ENCODE data around the gene MAN1C1. TPM values are rescaled to one million over a fixed set of nuclear protein-coding genes. Genes with fewer than 3 reads are reported as not detected.

The MAN1C1 gene
- total and polyA plus RNA-seq, 2 donors (not counting 1 experiment from before 2014, with no cell fraction given): 17.7 to 51.4 TPM

DNA sequence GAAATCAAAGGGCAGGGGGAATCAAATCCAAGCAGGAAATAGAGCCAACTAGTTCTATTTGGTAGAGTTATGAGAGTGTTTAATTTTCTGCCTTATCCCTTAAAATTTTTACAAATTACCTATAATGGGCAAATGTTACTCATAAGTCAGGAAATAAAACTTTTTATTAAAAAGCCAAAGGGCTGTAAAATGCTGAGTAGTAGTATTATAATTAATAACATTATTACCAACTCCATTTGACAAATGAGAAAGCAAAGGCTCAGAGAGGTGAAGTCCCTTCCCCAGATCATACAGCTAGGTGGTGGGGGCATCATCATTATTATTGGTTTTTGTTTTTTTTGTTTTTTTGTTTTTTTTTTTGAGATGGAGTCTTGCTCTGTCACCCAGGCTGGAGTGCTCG lies 186.8 kb downstream of the MAN1C1 start:
- DNase-seq (ENCODE audit: low read depth in 2 of 2): no peak
- H4K20me1 ChIP-seq (ENCODE audit: control insufficient read depth, extremely low read depth, insufficient read depth, low read length): no peaks in the 10 kb centered on the region
- no peaks in the 10 kb centered on the region for H3K27me3 ChIP-seq (ENCODE audit: control insufficient read depth, insufficient read depth, low read length)
- no peaks in the 10 kb centered on the region for H3K9me3 ChIP-seq (ENCODE audit: control insufficient read depth, insufficient read depth, low read depth, low read length)
- H3K4me3 ChIP-seq (replicated peaks in 1 of 4; ENCODE audit: control extremely low read depth in 1 of 4, insufficient read depth in 1 of 4, low read depth in 3 of 4, low read length in 4 of 4): no peak overlapping the region
- no peak overlapping the region for H3K27ac ChIP-seq (ENCODE audit: insufficient read depth, low read length)
- H3K9ac ChIP-seq (ENCODE audit: insufficient read depth, low read length): no peak overlapping the region
- no peaks in the 10 kb centered on the region for H3K36me3 ChIP-seq (ENCODE audit: control insufficient read depth, insufficient read depth, low read length)
- TF ChIP-seq, protein P1, sequence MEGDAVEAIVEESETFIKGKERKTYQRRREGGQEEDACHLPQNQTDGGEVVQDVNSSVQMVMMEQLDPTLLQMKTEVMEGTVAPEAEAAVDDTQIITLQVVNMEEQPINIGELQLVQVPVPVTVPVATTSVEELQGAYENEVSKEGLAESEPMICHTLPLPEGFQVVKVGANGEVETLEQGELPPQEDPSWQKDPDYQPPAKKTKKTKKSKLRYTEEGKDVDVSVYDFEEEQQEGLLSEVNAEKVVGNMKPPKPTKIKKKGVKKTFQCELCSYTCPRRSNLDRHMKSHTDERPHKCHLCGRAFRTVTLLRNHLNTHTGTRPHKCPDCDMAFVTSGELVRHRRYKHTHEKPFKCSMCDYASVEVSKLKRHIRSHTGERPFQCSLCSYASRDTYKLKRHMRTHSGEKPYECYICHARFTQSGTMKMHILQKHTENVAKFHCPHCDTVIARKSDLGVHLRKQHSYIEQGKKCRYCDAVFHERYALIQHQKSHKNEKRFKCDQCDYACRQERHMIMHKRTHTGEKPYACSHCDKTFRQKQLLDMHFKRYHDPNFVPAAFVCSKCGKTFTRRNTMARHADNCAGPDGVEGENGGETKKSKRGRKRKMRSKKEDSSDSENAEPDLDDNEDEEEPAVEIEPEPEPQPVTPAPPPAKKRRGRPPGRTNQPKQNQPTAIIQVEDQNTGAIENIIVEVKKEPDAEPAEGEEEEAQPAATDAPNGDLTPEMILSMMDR (conservative IDR thresholded peaks at IDR 0.05 in 1 of 2, IDR thresholded peaks at IDR 0.05 in 1 of 2; ENCODE audit: low read depth in 1 of 2, low read length in 2 of 2): no peak
- no peak for TF ChIP-seq EZH2 (IDR thresholded peaks at IDR 0.05; ENCODE audit: low read length, missing control alignments)
- peaks cover 18% of the 10 kb centered on the region for H3K4me1 ChIP-seq (ENCODE audit: control insufficient read depth, extremely low read depth, insufficient read depth, low read length)
- no peak overlapping the region for H2AFZ ChIP-seq (ENCODE audit: low read length)
- peaks cover 4% of the 10 kb centered on the region for H3K79me2 ChIP-seq (ENCODE audit: control insufficient read depth, insufficient read depth, low read length)
- no peak overlapping the region for H3K4me2 ChIP-seq (ENCODE audit: extremely low read depth, insufficient read depth, low read length)

DNA sequence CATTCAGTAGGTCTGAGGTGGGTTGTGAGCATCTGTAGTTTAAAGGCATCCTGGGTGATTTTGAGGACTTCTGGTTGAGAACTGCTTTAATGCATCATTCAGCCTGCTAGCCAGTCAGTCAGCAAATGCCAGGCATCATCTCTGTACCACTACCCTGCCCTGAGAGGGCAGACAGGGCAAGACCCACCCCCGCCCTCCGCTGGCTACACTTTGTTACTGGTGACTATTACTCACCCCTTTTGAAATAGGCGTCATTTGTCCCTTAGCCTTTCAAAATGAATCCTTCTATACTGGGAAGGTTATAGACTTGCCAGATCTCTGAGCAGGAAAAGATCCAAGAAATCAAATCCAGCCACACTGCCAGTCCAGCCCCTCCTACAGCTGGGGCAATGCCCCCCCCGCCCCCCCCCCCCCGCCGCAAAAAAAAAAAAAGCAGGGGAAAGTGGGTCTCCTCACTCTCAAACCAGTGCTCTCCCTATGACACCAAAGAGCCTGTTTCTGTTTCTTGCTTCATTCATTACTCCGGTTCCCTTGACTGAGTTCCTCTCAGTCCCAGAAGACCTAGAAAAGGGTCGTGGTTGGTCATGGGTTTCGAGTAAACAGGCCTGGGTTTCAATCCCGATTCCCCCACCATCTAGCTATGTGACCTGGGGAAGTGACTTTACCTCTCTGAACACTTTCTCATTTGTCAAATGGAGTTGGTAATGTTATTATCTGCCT lies 187.8 kb downstream of the MAN1C1 start:
- no peak overlapping the region for H2AFZ ChIP-seq (ENCODE audit: low read length)
- H3K4me1 ChIP-seq (ENCODE audit: control insufficient read depth, extremely low read depth, insufficient read depth, low read length): peaks cover 18% of the 10 kb centered on the region
- no peaks in the 10 kb centered on the region for H3K36me3 ChIP-seq (ENCODE audit: control insufficient read depth, insufficient read depth, low read length)
- TF ChIP-seq EZH2 (IDR thresholded peaks at IDR 0.05; ENCODE audit: low read length, missing control alignments): no peak
- TF ChIP-seq, protein P1 (conservative IDR thresholded peaks at IDR 0.05 in 1 of 2, IDR thresholded peaks at IDR 0.05 in 1 of 2; ENCODE audit: low read depth in 1 of 2, low read length in 2 of 2): no peak
- no peaks in the 10 kb centered on the region for H4K20me1 ChIP-seq (ENCODE audit: control insufficient read depth, extremely low read depth, insufficient read depth, low read length)
- peaks cover 4% of the 10 kb centered on the region for H3K79me2 ChIP-seq (ENCODE audit: control insufficient read depth, insufficient read depth, low read length)
- no peaks in the 10 kb centered on the region for H3K9me3 ChIP-seq (ENCODE audit: control insufficient read depth, insufficient read depth, low read depth, low read length)
- H3K4me3 ChIP-seq (replicated peaks in 1 of 4; ENCODE audit: control extremely low read depth in 1 of 4, insufficient read depth in 1 of 4, low read depth in 3 of 4, low read length in 4 of 4): no peak overlapping the region
- no peak overlapping the region for H3K9ac ChIP-seq (ENCODE audit: insufficient read depth, low read length)
- DNase-seq (ENCODE audit: low read depth in 2 of 2): peak in 1 of 2 donors; percentile 62
- no peak overlapping the region for H3K27ac ChIP-seq (ENCODE audit: insufficient read depth, low read length)
- no peak overlapping the region for H3K4me2 ChIP-seq (ENCODE audit: extremely low read depth, insufficient read depth, low read length)
- no peaks in the 10 kb centered on the region for H3K27me3 ChIP-seq (ENCODE audit: control insufficient read depth, insufficient read depth, low read length)

DNA sequence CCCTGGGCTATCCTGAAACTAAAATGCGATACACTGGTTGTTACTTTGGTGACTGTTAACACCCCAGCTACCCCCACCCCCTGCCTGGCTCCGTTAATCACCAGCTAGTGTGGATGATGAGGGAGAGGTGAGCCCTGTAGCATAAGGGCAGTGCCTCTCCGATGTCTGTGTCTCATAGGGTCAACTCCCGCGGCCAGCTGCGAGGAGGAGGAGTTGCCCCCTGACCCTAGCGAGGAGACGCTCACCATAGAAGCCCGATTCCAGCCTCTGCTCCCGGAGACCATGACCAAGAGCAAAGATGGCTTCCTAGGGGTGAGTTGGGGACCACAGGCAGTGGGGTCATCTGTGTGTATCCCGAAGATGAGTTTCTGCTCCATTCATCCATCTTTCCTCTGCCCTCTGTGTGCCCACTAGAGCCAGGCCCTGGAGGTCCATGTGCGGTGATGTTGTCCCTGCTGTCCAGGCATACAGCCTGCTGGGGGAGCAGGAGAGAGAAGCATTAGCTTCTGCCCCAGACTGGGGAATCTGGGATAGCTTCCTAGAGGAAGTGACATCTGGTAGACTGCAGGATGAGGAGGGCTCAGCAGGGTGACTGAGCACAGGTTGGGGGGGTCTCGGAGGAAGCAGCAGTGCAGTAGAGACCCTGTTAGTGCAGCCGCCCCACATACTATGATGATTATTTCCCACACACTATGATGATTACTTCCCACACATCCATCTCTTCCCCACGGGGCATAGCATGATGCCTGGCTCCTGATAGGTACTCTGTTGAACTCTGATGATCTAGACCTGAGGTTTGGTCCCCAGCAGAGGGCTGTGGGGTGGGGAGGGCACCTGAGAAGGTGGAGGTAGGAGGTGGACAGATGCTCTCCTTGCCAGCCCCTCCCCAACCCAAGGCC lies 188.6 kb downstream of the MAN1C1 start:
- TF ChIP-seq, protein P1 (conservative IDR thresholded peaks at IDR 0.05 in 1 of 2, IDR thresholded peaks at IDR 0.05 in 1 of 2; ENCODE audit: low read depth in 1 of 2, low read length in 2 of 2): no peak
- TF ChIP-seq EZH2 (IDR thresholded peaks at IDR 0.05; ENCODE audit: low read length, missing control alignments): no peak
- Histone ChIP-seq H4K20me1 (ENCODE audit: control insufficient read depth, extremely low read depth, insufficient read depth, low read length) (no peaks in the 10 kb centered on the region), H3K79me2 (ENCODE audit: control insufficient read depth, insufficient read depth, low read length) (peaks cover 4% of the 10 kb centered on the region), H3K9me3 (ENCODE audit: control insufficient read depth, insufficient read depth, low read depth, low read length) (no peaks in the 10 kb centered on the region), H3K4me2 (ENCODE audit: extremely low read depth, insufficient read depth, low read length) (no peak overlapping the region), H2AFZ (ENCODE audit: low read length) (no peak overlapping the region), H3K27me3 (ENCODE audit: control insufficient read depth, insufficient read depth, low read length) (no peaks in the 10 kb centered on the region), H3K36me3 (ENCODE audit: control insufficient read depth, insufficient read depth, low read length) (no peaks in the 10 kb centered on the region), H3K27ac (ENCODE audit: insufficient read depth, low read length) (no peak overlapping the region), H3K9ac (ENCODE audit: insufficient read depth, low read length) (no peak overlapping the region), H3K4me1 (ENCODE audit: control insufficient read depth, extremely low read depth, insufficient read depth, low read length) (peaks cover 15% of the 10 kb centered on the region), H3K4me3 (replicated peaks in 1 of 4; ENCODE audit: control extremely low read depth in 1 of 4, insufficient read depth in 1 of 4, low read depth in 3 of 4, low read length in 4 of 4) (no peak overlapping the region)
- no peak for DNase-seq (ENCODE audit: low read depth in 2 of 2)

Measured in fibroblast of lung (primary cell).